Thyroid gland (tissue), 4 donors: ENCODE measurements around the gene PARD3B.

Experiments used
- POLR2A ChIP-seq, 2 donors: fragments of 450-650 bp; IDR thresholded peaks; one replicate each; pipeline ENCODE4 v1.6.1; 2017; ENCODE audit warnings: antibody characterized with exemption in 2 of 2, mild to moderate bottlenecking in 2 of 2, moderate library complexity in 1 of 2
- TF ChIP-seq, protein P1 (sequence below), 6 experiments: fragments of 200-600 bp in 3 of 6; fragments of 450-650 bp in 3 of 6; sonication (generic) in 3 of 6; IDR thresholded peaks; one replicate each; pipeline ENCODE4 v1.5.1; 2016 to 2019; ENCODE audit warnings: antibody characterized with exemption in 6 of 6, mild to moderate bottlenecking in 2 of 6, inconsistent platforms in 1 of 6, moderate library complexity in 1 of 6

- TF ChIP-seq POLR2A (IDR thresholded peaks at IDR 0.05) = no peak
- TF ChIP-seq, protein P1, sequence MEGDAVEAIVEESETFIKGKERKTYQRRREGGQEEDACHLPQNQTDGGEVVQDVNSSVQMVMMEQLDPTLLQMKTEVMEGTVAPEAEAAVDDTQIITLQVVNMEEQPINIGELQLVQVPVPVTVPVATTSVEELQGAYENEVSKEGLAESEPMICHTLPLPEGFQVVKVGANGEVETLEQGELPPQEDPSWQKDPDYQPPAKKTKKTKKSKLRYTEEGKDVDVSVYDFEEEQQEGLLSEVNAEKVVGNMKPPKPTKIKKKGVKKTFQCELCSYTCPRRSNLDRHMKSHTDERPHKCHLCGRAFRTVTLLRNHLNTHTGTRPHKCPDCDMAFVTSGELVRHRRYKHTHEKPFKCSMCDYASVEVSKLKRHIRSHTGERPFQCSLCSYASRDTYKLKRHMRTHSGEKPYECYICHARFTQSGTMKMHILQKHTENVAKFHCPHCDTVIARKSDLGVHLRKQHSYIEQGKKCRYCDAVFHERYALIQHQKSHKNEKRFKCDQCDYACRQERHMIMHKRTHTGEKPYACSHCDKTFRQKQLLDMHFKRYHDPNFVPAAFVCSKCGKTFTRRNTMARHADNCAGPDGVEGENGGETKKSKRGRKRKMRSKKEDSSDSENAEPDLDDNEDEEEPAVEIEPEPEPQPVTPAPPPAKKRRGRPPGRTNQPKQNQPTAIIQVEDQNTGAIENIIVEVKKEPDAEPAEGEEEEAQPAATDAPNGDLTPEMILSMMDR (IDR thresholded peaks at IDR 0.05) = no peak
Observed at GRCh38 chr2:205357732-205358131, 812.5 kb downstream of the PARD3B start.
